GM12878 (cell line): ENCODE measurements around the gene VPS52. TPM values are rescaled to one million over a fixed set of nuclear protein-coding genes. Genes with fewer than 3 reads are reported as not detected.

Source experiments
- ATAC-seq: fragments of 200-7000 bp; cut with Tn5 transposase; 3 replicates; pipeline ENCODE4 v1.9.1; 2020; ENCODE audit warnings: mild to moderate bottlenecking, moderate library complexity
- BruUV-seq: library from RNA; stranded (reverse); fragments of 400-500 nt; replicated peaks from 2 replicates; lab custom pipeline; 2021; lab: Mats Ljungman, UMichigan
- CTCF ChIA-PET: fragments of 300-600 bp; sonication (Branson Sonifier 250); formaldehyde crosslinking; extraction: SDS; loops from one replicate; lab custom pipeline; 2021; ENCODE audit warnings: inconsistent platforms; lab: Yijun Ruan, JAX
- POLR2A ChIA-PET: fragments of 350-600 bp; formaldehyde crosslinking; extraction: SDS; loops from one replicate; lab custom pipeline; 2021; ENCODE audit warnings: inconsistent platforms; lab: Charles Lee
- RAD21 ChIA-PET: fragments of 300-600 bp; sonication (Branson Sonifier 250); formaldehyde crosslinking; loops from one replicate; lab custom pipeline; 2023; ENCODE audit warnings: antibody characterized with exemption; ENCODE audit not compliant: unreplicated experiment; lab: Charles Lee
- SMC1A ChIA-PET: fragments of 300-600 bp; sonication (Branson Sonifier 250); formaldehyde crosslinking; loops from one replicate; lab custom pipeline; 2023; ENCODE audit not compliant: unreplicated experiment, uncharacterized antibody; lab: Charles Lee
- DNase-seq: peaks from one replicate; pipeline ENCODE4 v3.0.0-alpha.2; 2011; ENCODE audit warnings: low read depth, low spot score
- FAIRE-seq: peaks from 3 replicates; lab custom pipeline; 2011; peaks lifted over from hg19 to GRCh38; lab: Jason Lieb, UNC
- H2AFZ ChIP-seq: 2 replicates; pipeline ENCODE4 v1.6.0; 2011; ENCODE audit warnings: low read depth, low read length, control low read depth; ENCODE audit not compliant: control insufficient read depth
- H3K27ac ChIP-seq: 2 replicates; pipeline ENCODE4 v1.5.1; 2011; ENCODE audit warnings: control low read depth; ENCODE audit not compliant: control insufficient read depth, insufficient read depth
- H3K27me3 ChIP-seq, 2 experiments: replicated peaks in 1 of 2; 2 replicates each; pipeline versions ENCODE4 v1.6.0 to v1.6.1; 2011; ENCODE audit warnings: low read length in 1 of 2; ENCODE audit not compliant: control insufficient read depth in 2 of 2, insufficient read depth in 2 of 2
- H3K36me3 ChIP-seq, 2 experiments: 2 replicates each; pipeline ENCODE4 v1.5.1; 2011; ENCODE audit warnings: low read length in 1 of 2; ENCODE audit not compliant: control insufficient read depth in 2 of 2, insufficient read depth in 2 of 2
- H3K4me1 ChIP-seq: 2 replicates; pipeline ENCODE4 v1.6.1; 2011; ENCODE audit warnings: mild to moderate bottlenecking, low read length, moderate library complexity, mixed read lengths; ENCODE audit not compliant: control insufficient read depth, insufficient read depth
- H3K4me2 ChIP-seq: 2 replicates; pipeline ENCODE4 v1.6.0; 2011; ENCODE audit warnings: control low read depth; ENCODE audit not compliant: control insufficient read depth, insufficient read depth
- H3K4me3 ChIP-seq: fragments of 200-600 bp; sonication (generic); 2 replicates; pipeline ENCODE4 v1.5.1; 2016
- H3K79me2 ChIP-seq: 2 replicates; pipeline ENCODE4 v1.6.0; 2011; ENCODE audit warnings: low read length; ENCODE audit not compliant: control insufficient read depth, insufficient read depth
- H3K9ac ChIP-seq: 2 replicates; pipeline ENCODE4 v1.8.0; 2011; ENCODE audit warnings: low read length, control low read depth, mixed read lengths; ENCODE audit not compliant: control insufficient read depth, insufficient read depth
- H3K9me3 ChIP-seq: replicated peaks from 3 replicates; pipeline ENCODE4 v1.5.1; 2011; ENCODE audit warnings: mild to moderate bottlenecking, low read length; ENCODE audit not compliant: control insufficient read depth, insufficient read depth
- H4K20me1 ChIP-seq: 2 replicates; pipeline ENCODE4 v1.6.0; 2011; ENCODE audit not compliant: control insufficient read depth, insufficient read depth
- BACH1 ChIP-seq: fragments of 450-650 bp; IDR thresholded peaks from 2 replicates; pipeline ENCODE4 v1.6.1; 2017; ENCODE audit warnings: mild to moderate bottlenecking, borderline replicate concordance
- CBX3 ChIP-seq: fragments of 200-600 bp; sonication (generic); IDR thresholded peaks from 2 replicates; pipeline ENCODE4 v1.6.1; 2016; ENCODE audit warnings: low read depth, borderline replicate concordance
- MTA3 ChIP-seq: IDR thresholded peaks from 2 replicates; pipeline ENCODE4 v1.6.1; 2012; ENCODE audit warnings: low read length, inconsistent platforms, borderline replicate concordance
- MYB ChIP-seq: fragments of 150-350 bp; IDR thresholded peaks from 2 replicates; pipeline ENCODE4 v1.6.1; 2014; ENCODE audit warnings: mild to moderate bottlenecking, low read depth, low read length, borderline replicate concordance
- NBN ChIP-seq: fragments of 450-650 bp; IDR thresholded peaks from 2 replicates; pipeline ENCODE4 v1.6.1; 2016
- NFXL1 ChIP-seq: fragments of 450-650 bp; IDR thresholded peaks from 2 replicates; pipeline ENCODE4 v1.6.1; 2017; ENCODE audit warnings: antibody characterized with exemption, mild to moderate bottlenecking, borderline replicate concordance
- SMC3 ChIP-seq: IDR thresholded peaks from 2 replicates; pipeline ENCODE4 v1.6.1; 2011; ENCODE audit warnings: low read length, improper control_type of control experiment, borderline replicate concordance
- STAT3 ChIP-seq: IDR thresholded peaks from 2 replicates; pipeline ENCODE4 v1.6.1; 2011; ENCODE audit warnings: low read depth, low read length, improper control_type of control experiment
- TAF1 ChIP-seq: IDR thresholded peaks from 2 replicates; pipeline ENCODE4 v1.6.1; 2011; ENCODE audit warnings: mild to moderate bottlenecking, low read depth, low read length, borderline replicate concordance
- TARDBP ChIP-seq: IDR thresholded peaks from 2 replicates; pipeline ENCODE4 v1.6.1; 2016; ENCODE audit warnings: borderline replicate concordance
- WGBS: methylation state at CpG from one replicate; pipeline ENCODE4 v1.1.6; 2016; ENCODE audit warnings: low lambda C conversion rate; ENCODE audit not compliant: insufficient replicate concordance, insufficient coverage; ENCODE audit errors: missing lambda C conversion rate; 5-methylcytosine and 5-hydroxymethylcytosine counted together
- in situ Hi-C: fragments of 300-500 bp; cut with MboI; formaldehyde crosslinking; loops from 9 replicates; pipeline ENCODE4 v1.14.3; 2018; ENCODE audit warnings: mixed read lengths
- intact Hi-C: fragments of 100-400 bp; cut with micrococcal nuclease; formaldehyde crosslinking; loops from one replicate; pipeline ENCODE4 v1.14.2; 2022; ENCODE audit not compliant: unreplicated experiment
- polyA plus RNA-seq, 11 experiments: library from polyadenylated mRNA; depleted of rRNA in 4 of 11; unstranded in 6 of 11; stranded (reverse) in 5 of 11; fragments of >200 nt; fragmentation: Nextera tagmentation in 4 of 11; fragmentation: Illumina TruSeq in 1 of 11; extraction: Ambion mirVana in 4 of 11; extraction: Trizol in 1 of 11; gene quantifications; 1 replicate in 1 of 11; 2 replicates in 10 of 11; pipeline versions ENCODE4 v1.2.1 to v1.2.3, GENCODE V29; 2011 to 2016; ENCODE audit warnings: inconsistent platforms in 2 of 11, missing spikeins in 2 of 11, low read depth in 1 of 11
- total RNA-seq, 4 experiments: library from RNA; depleted of rRNA in 3 of 4; stranded (reverse); fragments of >200 nt in 3 of 4; fragmentation: Illumina TruSeq in 1 of 4; extraction: Trizol in 1 of 4; gene quantifications; 2 replicates each; pipeline versions ENCODE4 v1.2.1 to v1.2.3, GENCODE V29; 2013 to 2021
- TF ChIP-seq, protein P1 (sequence below): IDR thresholded peaks from 2 replicates; pipeline ENCODE4 v1.6.1; 2012; ENCODE audit warnings: improper control_type of control experiment, low read depth, low read length; ENCODE audit not compliant: insufficient replicate concordance
- TF ChIP-seq, protein P2 (sequence below): fragments of 450-650 bp; formaldehyde crosslinking; IDR thresholded peaks from 2 replicates; pipeline ENCODE4 v1.4.0; 2020; ENCODE audit warnings: mild to moderate bottlenecking, moderate library complexity
- TF ChIP-seq, protein P3 (sequence below): fragments of 450-650 bp; formaldehyde crosslinking; IDR thresholded peaks from 2 replicates; pipeline ENCODE4 v1.5.0; 2022; ENCODE audit warnings: mild to moderate bottlenecking, missing genetic modification characterization

Gene VPS52
- total and polyA plus RNA-seq, 10 of the 15 experiments (the other 5 are each of a cell fraction or from before 2014, with no cell fraction given), result 11.3 to 52.7 (median 36.7) TPM

DNA sequence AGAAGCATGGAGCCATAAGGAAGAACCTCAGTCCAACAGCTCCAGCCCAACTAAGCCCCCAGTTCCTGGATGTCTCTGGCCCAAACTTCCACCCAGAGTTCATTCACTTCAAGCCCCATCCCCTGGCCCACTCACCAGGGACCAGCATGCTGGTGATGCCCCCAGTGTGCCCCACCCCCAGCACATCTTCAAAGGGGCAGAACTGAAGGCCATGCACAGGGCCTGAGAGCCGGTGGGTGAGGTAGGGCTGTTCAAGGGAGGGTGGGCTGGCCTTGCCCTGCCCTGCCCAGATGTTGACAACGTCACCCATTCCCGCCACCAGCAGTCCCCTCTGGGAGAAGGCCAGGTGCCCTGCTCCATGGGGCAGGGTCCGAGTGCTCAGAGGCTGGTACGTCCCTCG is 8.9 kb upstream of the VPS52 start:
- Histone ChIP-seq H2AFZ (no peak overlapping the region), H3K79me2 (peaks cover 19% of the 10 kb centered on the region), H3K9me3 (no peaks in the 10 kb centered on the region), H3K27me3 (no peaks in the 10 kb centered on the region), H3K4me1 (peaks cover 15% of the 10 kb centered on the region), H3K9ac (no peak overlapping the region), H3K36me3 (peaks cover 24 to 31% of the 10 kb centered on the region in 2 experiments; a peak in 3 of 4 replicates), H3K4me3 (no peak overlapping the region), H4K20me1 (no peaks in the 10 kb centered on the region; the same call in 1 of the 2 replicates), H3K4me2 (no peak overlapping the region), H3K27ac (no peak overlapping the region; the same call in 1 of the 2 replicates)
- intact Hi-C loops, result no loop called here
- FAIRE-seq (no peak), ATAC-seq (no peak), DNase-seq (no peak)
- ChIA-PET CTCF (no interaction called here), RAD21 (interaction anchor here (0.5 kb wide), 1 partner anchor 65 kb away, joined by 3 read pairs; no protein-coding TSS in a partner anchor), SMC1A (no interaction called here), POLR2A (interaction anchor here (1.6 kb wide), 1 partner anchor 8 kb away, joined by 6 read pairs; the partner anchor contains the start of genes RPS18 and VPS52)
- no TSS peak for BruUV-seq
- in situ Hi-C loops, result no loop called here
- WGBS, result 85% methylated on average over 6 of the region's 6 CpGs
- TF ChIP-seq, protein P1, sequence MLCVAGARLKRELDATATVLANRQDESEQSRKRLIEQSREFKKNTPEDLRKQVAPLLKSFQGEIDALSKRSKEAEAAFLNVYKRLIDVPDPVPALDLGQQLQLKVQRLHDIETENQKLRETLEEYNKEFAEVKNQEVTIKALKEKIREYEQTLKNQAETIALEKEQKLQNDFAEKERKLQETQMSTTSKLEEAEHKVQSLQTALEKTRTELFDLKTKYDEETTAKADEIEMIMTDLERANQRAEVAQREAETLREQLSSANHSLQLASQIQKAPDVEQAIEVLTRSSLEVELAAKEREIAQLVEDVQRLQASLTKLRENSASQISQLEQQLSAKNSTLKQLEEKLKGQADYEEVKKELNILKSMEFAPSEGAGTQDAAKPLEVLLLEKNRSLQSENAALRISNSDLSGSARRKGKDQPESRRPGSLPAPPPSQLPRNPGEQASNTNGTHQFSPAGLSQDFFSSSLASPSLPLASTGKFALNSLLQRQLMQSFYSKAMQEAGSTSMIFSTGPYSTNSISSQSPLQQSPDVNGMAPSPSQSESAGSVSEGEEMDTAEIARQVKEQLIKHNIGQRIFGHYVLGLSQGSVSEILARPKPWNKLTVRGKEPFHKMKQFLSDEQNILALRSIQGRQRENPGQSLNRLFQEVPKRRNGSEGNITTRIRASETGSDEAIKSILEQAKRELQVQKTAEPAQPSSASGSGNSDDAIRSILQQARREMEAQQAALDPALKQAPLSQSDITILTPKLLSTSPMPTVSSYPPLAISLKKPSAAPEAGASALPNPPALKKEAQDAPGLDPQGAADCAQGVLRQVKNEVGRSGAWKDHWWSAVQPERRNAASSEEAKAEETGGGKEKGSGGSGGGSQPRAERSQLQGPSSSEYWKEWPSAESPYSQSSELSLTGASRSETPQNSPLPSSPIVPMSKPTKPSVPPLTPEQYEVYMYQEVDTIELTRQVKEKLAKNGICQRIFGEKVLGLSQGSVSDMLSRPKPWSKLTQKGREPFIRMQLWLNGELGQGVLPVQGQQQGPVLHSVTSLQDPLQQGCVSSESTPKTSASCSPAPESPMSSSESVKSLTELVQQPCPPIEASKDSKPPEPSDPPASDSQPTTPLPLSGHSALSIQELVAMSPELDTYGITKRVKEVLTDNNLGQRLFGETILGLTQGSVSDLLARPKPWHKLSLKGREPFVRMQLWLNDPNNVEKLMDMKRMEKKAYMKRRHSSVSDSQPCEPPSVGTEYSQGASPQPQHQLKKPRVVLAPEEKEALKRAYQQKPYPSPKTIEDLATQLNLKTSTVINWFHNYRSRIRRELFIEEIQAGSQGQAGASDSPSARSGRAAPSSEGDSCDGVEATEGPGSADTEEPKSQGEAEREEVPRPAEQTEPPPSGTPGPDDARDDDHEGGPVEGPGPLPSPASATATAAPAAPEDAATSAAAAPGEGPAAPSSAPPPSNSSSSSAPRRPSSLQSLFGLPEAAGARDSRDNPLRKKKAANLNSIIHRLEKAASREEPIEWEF, result no peak
- TF ChIP-seq NFXL1 (no peak), NBN (no peak), SMC3 (no peak), MTA3 (no peak), CBX3 (no peak), BACH1 (no peak), MYB (no peak), TARDBP (no peak), TAF1 (no peak), STAT3 (no peak)
- TF ChIP-seq, protein P2, sequence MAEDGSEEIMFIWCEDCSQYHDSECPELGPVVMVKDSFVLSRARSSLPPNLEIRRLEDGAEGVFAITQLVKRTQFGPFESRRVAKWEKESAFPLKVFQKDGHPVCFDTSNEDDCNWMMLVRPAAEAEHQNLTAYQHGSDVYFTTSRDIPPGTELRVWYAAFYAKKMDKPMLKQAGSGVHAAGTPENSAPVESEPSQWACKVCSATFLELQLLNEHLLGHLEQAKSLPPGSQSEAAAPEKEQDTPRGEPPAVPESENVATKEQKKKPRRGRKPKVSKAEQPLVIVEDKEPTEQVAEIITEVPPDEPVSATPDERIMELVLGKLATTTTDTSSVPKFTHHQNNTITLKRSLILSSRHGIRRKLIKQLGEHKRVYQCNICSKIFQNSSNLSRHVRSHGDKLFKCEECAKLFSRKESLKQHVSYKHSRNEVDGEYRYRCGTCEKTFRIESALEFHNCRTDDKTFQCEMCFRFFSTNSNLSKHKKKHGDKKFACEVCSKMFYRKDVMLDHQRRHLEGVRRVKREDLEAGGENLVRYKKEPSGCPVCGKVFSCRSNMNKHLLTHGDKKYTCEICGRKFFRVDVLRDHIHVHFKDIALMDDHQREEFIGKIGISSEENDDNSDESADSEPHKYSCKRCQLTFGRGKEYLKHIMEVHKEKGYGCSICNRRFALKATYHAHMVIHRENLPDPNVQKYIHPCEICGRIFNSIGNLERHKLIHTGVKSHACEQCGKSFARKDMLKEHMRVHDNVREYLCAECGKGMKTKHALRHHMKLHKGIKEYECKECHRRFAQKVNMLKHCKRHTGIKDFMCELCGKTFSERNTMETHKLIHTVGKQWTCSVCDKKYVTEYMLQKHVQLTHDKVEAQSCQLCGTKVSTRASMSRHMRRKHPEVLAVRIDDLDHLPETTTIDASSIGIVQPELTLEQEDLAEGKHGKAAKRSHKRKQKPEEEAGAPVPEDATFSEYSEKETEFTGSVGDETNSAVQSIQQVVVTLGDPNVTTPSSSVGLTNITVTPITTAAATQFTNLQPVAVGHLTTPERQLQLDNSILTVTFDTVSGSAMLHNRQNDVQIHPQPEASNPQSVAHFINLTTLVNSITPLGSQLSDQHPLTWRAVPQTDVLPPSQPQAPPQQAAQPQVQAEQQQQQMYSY (CRISPR knock-in tag), result no peak
- TF ChIP-seq, protein P3, sequence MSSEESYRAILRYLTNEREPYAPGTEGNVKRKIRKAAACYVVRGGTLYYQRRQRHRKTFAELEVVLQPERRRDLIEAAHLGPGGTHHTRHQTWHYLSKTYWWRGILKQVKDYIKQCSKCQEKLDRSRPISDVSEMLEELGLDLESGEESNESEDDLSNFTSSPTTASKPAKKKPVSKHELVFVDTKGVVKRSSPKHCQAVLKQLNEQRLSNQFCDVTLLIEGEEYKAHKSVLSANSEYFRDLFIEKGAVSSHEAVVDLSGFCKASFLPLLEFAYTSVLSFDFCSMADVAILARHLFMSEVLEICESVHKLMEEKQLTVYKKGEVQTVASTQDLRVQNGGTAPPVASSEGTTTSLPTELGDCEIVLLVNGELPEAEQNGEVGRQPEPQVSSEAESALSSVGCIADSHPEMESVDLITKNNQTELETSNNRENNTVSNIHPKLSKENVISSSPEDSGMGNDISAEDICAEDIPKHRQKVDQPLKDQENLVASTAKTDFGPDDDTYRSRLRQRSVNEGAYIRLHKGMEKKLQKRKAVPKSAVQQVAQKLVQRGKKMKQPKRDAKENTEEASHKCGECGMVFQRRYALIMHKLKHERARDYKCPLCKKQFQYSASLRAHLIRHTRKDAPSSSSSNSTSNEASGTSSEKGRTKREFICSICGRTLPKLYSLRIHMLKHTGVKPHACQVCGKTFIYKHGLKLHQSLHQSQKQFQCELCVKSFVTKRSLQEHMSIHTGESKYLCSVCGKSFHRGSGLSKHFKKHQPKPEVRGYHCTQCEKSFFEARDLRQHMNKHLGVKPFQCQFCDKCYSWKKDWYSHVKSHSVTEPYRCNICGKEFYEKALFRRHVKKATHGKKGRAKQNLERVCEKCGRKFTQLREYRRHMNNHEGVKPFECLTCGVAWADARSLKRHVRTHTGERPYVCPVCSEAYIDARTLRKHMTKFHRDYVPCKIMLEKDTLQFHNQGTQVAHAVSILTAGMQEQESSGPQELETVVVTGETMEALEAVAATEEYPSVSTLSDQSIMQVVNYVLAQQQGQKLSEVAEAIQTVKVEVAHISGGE, result no peak
